GM12875 (cell line): ENCODE measurements around the gene PRKCZ.

Experiments used
- H3K4me3 ChIP-seq: one replicate; pipeline ENCODE4 v1.5.1; 2011; ENCODE audit warnings: low read depth, low read length, control low read depth
- CTCF ChIP-seq: IDR thresholded peaks from 2 replicates; pipeline ENCODE4 v1.5.1; 2011; ENCODE audit warnings: low read depth, mild to moderate bottlenecking, control low read depth, inconsistent platforms, low read length, moderate library complexity, borderline replicate concordance; ENCODE audit not compliant: insufficient read depth

PRKCZ gene

GRCh38 chr1:2052054-2052679 lies 2.0 kb downstream of the PRKCZ start:
- TF ChIP-seq CTCF, result no peak
- no peak overlapping the region for H3K4me3 ChIP-seq

DNA sequence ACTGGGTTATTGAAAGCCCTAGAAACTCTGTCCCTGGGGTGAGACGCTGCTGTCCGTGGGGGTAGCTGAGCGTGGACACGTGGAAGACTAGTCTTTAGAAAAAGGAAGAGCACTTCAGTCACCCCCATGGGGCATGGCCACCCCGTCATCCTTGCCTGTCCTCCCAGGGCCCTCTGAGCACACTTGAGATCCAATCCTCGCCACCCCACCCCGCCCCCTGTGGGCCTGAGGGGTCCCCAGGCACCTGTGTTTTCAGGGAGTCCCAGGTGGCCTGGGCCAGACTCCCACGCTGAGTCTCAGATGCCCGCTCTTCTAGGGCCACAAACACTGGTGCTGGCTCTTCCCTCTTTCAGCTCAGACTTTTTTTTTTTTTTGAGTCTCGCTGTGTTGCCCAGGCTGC lies 2.5 kb downstream of the PRKCZ start:
- no peak overlapping the region for H3K4me3 ChIP-seq
- TF ChIP-seq CTCF, result no peak

DNA sequence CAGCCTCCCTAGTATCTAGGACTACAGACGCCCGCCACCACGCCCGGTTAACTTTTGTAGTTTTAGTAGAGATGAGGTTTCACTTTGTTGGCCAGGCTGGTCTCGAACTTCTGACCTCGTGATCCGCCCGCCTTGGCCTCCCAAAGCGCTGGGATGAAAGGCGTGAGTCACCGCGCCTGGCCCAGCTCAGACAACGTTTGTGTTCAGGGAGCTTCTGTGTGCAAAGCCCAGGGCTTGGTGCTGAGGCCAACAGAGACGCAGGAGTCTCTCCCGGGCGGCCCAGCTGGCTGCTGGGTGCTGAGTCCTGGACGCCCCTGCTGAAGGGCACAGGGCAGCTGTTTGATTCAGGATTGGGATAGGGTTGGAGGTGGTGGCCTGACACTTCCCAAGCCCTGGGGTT lies 3.0 kb downstream of the PRKCZ start:
- no peak overlapping the region for H3K4me3 ChIP-seq
- TF ChIP-seq CTCF, result no peak

GRCh38 chr1:2053784-2054376 lies 3.7 kb downstream of the PRKCZ start:
- no peak for TF ChIP-seq CTCF
- no peak overlapping the region for H3K4me3 ChIP-seq

GRCh38 chr1:2054560-2054959 lies 4.3 kb downstream of the PRKCZ start:
- H3K4me3 ChIP-seq, result no peak overlapping the region
- TF ChIP-seq CTCF, result no peak

- H3K4me3 ChIP-seq, result no peak overlapping the region
- no peak for TF ChIP-seq CTCF
These were observed 5.8 kb downstream of the PRKCZ start for GRCh38 chr1:2055911-2056575.
